IMR-90 (cell line): ENCODE measurements around the gene CTF1.

ENCODE experiments used
- MXI1 ChIP-seq: IDR thresholded peaks from 2 replicates; pipeline ENCODE4 v1.6.1; 2012; ENCODE audit warnings: low read depth, mild to moderate bottlenecking, low read length, moderate library complexity, borderline replicate concordance
- POLR2A ChIP-seq: IDR thresholded peaks from 2 replicates; pipeline ENCODE4 v1.6.1; 2012; ENCODE audit warnings: mild to moderate bottlenecking, low read depth, low read length
- RCOR1 ChIP-seq: IDR thresholded peaks from 2 replicates; pipeline ENCODE4 v1.6.1; 2012; ENCODE audit warnings: mild to moderate bottlenecking, low read length, improper control_type of control experiment; ENCODE audit not compliant: insufficient replicate concordance
- RFX5 ChIP-seq: IDR thresholded peaks from 2 replicates; pipeline ENCODE4 v1.8.0; 2012; ENCODE audit warnings: low read depth, mild to moderate bottlenecking, low read length, moderate library complexity
- TF ChIP-seq, protein P1 (sequence below): conservative IDR thresholded peaks from 2 replicates; pipeline ENCODE4 v1.5.1; 2012; ENCODE audit warnings: mild to moderate bottlenecking, low read depth, low read length, improper control_type of control experiment

DNA sequence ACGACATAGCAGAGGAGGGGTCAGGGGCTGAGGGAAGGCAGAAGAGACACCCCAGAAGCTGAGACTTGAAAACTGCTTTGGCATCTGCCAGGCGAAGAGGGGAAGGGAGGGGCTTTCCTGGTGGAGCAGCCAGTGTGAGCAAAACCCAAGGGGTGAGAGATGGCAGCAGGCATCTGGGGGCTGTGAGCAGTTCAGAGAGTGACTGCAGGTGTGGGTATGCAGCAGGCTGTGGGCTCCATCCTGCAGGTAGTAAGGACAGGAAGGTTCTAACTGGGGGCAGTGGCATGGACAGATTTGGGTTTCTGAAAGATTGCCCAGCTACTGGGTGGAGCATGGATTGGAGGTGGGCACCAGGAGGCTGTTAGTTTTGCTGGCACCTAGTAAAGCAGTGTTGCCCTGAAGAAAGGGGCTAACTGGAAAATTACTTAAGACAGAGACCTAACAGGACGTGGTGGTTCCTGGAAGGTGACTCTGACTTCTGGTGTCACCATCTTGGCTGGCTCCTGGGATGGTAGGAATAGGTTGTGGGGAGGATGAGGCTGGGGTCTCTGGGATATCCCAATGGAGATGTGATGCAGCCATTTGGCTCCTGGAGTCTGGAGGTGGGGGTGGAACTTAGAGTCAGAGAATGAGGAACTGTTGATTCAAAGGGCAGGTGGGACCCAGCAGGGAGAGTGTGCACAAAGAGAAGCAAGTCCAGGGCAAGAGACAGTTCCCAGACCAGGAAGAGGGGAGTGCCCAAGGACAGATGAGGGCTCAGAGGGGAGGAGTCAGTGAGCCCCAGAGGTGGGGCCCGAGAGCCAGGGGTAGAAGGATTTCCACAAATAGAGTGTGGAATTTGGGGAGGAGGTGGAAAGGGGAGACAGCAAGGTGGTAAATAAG lies 13.7 kb upstream of the CTF1 start:
- TF ChIP-seq, protein P1, sequence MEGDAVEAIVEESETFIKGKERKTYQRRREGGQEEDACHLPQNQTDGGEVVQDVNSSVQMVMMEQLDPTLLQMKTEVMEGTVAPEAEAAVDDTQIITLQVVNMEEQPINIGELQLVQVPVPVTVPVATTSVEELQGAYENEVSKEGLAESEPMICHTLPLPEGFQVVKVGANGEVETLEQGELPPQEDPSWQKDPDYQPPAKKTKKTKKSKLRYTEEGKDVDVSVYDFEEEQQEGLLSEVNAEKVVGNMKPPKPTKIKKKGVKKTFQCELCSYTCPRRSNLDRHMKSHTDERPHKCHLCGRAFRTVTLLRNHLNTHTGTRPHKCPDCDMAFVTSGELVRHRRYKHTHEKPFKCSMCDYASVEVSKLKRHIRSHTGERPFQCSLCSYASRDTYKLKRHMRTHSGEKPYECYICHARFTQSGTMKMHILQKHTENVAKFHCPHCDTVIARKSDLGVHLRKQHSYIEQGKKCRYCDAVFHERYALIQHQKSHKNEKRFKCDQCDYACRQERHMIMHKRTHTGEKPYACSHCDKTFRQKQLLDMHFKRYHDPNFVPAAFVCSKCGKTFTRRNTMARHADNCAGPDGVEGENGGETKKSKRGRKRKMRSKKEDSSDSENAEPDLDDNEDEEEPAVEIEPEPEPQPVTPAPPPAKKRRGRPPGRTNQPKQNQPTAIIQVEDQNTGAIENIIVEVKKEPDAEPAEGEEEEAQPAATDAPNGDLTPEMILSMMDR: no peak
- no peak for TF ChIP-seq RCOR1
- no peak for TF ChIP-seq POLR2A
- TF ChIP-seq RFX5: no peak
- no peak for TF ChIP-seq MXI1
